Effector memory CD8-positive, alpha-beta T cell (primary cell): ENCODE measurements around the gene HNRNPD.
"Not testable (repeated sequence)": the region's sequence is repeated elsewhere in the genome, so short reads cannot be mapped to it uniquely, and the experiment has no call there.

Experiments
- ATAC-seq: fragments of 150-1000 bp; cut with Tn5 transposase; replicated peaks from 2 replicates; pipeline ENCODE4 v1.10.0; 2021; ENCODE audit warnings: mild to moderate bottlenecking, moderate library complexity
- DNase-seq, 3 experiments: peaks; one replicate each; pipeline ENCODE4 v3.0.0; 2021
- H3K27ac Mint-ChIP-seq, 2 donors: one replicate each; pipeline ENCODE4 v1.8.0; 2022; ENCODE audit warnings: mild to moderate bottlenecking in 2 of 2, mixed read lengths in 2 of 2, moderate library complexity in 2 of 2
- H3K27me3 Mint-ChIP-seq, 2 donors: one replicate each; pipeline ENCODE4 v1.8.0; 2022; ENCODE audit warnings: mixed read lengths in 2 of 2
- H3K36me3 Mint-ChIP-seq: one replicate; pipeline ENCODE4 v1.8.0; 2022; ENCODE audit warnings: mild to moderate bottlenecking, moderate library complexity, mixed read lengths; ENCODE audit not compliant: insufficient read depth
- H3K4me1 Mint-ChIP-seq, 2 donors: one replicate each; pipeline ENCODE4 v1.8.0; 2022; ENCODE audit warnings: low read depth in 2 of 2, mixed read lengths in 2 of 2
- H3K4me3 Mint-ChIP-seq, 2 donors: one replicate each; pipeline ENCODE4 v1.8.0; 2022; ENCODE audit warnings: mild to moderate bottlenecking in 2 of 2, mixed read lengths in 2 of 2, moderate library complexity in 2 of 2
- H3K9me3 Mint-ChIP-seq, 2 donors: one replicate each; pipeline ENCODE4 v1.8.0; 2022; ENCODE audit warnings: mixed read lengths in 2 of 2

Gene HNRNPD

GRCh38 chr4:82363896-82364487 is 9.8 kb downstream of the HNRNPD start:
- no peak for ATAC-seq
- peaks cover 59% of the 10 kb centered on the region for H3K36me3 Mint-ChIP-seq

GRCh38 chr4:82362565-82362964 is 11.2 kb downstream of the HNRNPD start:
- peak overlapping the region; percentile 50 to 54 for H3K4me3 Mint-ChIP-seq

More at GRCh38 chr4:82363896-82364487, 9.8 kb downstream of the HNRNPD start:
- Mint-ChIP-seq H3K4me3 (peak overlapping the region; percentile 45 to 54), H3K9me3 (no peaks in the 10 kb centered on the region), H3K27ac (peak overlapping the region in 1 of 2 donors; percentile 80), H3K4me1 (peaks cover 45 to 79% of the 10 kb centered on the region in 2 donors), H3K27me3 (no peaks in the 10 kb centered on the region)
- DNase-seq: no peak

GRCh38 chr4:82360298-82361177 is 13.3 kb downstream of the HNRNPD start:
- DNase-seq: peak in 1 of 3 experiments; percentile 24
- Mint-ChIP-seq H3K36me3 (peaks cover 63% of the 10 kb centered on the region), H3K27me3 (no peaks in the 10 kb centered on the region), H3K27ac (peak overlapping the region in 1 of 2 donors; percentile 29), H3K4me3 (peak overlapping the region; percentile 23 to 38), H3K4me1 (peaks cover 51 to 80% of the 10 kb centered on the region in 2 donors), H3K9me3 (no peaks in the 10 kb centered on the region)
- ATAC-seq: peak; percentile 77

More at GRCh38 chr4:82362565-82362964, 11.2 kb downstream of the HNRNPD start:
- H3K9me3 Mint-ChIP-seq: no peaks in the 10 kb centered on the region
- H3K27ac Mint-ChIP-seq: peak overlapping the region; percentile 5 to 80
- peaks cover 48 to 76% of the 10 kb centered on the region in 2 donors for H3K4me1 Mint-ChIP-seq
- no peak for DNase-seq
- H3K36me3 Mint-ChIP-seq: peaks cover 62% of the 10 kb centered on the region
- ATAC-seq: no peak
- H3K27me3 Mint-ChIP-seq: no peaks in the 10 kb centered on the region

GRCh38 chr4:82358847-82359246 is 14.9 kb downstream of the HNRNPD start:
- no peaks in the 10 kb centered on the region for H3K9me3 Mint-ChIP-seq
- H3K27me3 Mint-ChIP-seq: no peaks in the 10 kb centered on the region
- ATAC-seq (no peak), DNase-seq (no peak)
- peaks cover 44 to 74% of the 10 kb centered on the region in 2 donors for H3K4me1 Mint-ChIP-seq
- H3K4me3 Mint-ChIP-seq: peak overlapping the region in 1 of 2 donors; percentile 20
- H3K36me3 Mint-ChIP-seq: peaks cover 71% of the 10 kb centered on the region
- peak overlapping the region; percentile 29 to 71 for H3K27ac Mint-ChIP-seq

- H3K4me1 Mint-ChIP-seq: peaks cover 46 to 75% of the 10 kb centered on the region in 2 donors
- ATAC-seq: no peak
Observed at GRCh38 chr4:82357640-82358039, 16.2 kb downstream of the HNRNPD start.

GRCh38 chr4:82354788-82355187 is 19.0 kb downstream of the HNRNPD start:
- ATAC-seq (no peak), DNase-seq (no peak)
- H3K4me3 Mint-ChIP-seq: no peak overlapping the region
- H3K4me1 Mint-ChIP-seq: peaks cover 33 to 67% of the 10 kb centered on the region in 2 donors
- H3K27me3 Mint-ChIP-seq: no peaks in the 10 kb centered on the region
- H3K36me3 Mint-ChIP-seq: peaks cover 97% of the 10 kb centered on the region
- H3K27ac Mint-ChIP-seq: peak overlapping the region in 1 of 2 donors; percentile 41
- no peaks in the 10 kb centered on the region for H3K9me3 Mint-ChIP-seq

More at GRCh38 chr4:82357640-82358039, 16.2 kb downstream of the HNRNPD start:
- H3K4me3 Mint-ChIP-seq: peak overlapping the region; percentile 25 to 31
- no peak for DNase-seq
- H3K9me3 Mint-ChIP-seq: no peaks in the 10 kb centered on the region
- no peaks in the 10 kb centered on the region for H3K27me3 Mint-ChIP-seq
- H3K27ac Mint-ChIP-seq: peak overlapping the region; percentile 17 to 42
- H3K36me3 Mint-ChIP-seq: peaks cover 74% of the 10 kb centered on the region

GRCh38 chr4:82352825-82353366 is 20.9 kb downstream of the HNRNPD start:
- no peaks in the 10 kb centered on the region for H3K27me3 Mint-ChIP-seq
- peaks cover 24 to 49% of the 10 kb centered on the region in 2 donors for H3K4me1 Mint-ChIP-seq
- DNase-seq (no peak), ATAC-seq (no peak)
- H3K27ac Mint-ChIP-seq: peak overlapping the region; percentile 69 to 93
- no peaks in the 10 kb centered on the region for H3K9me3 Mint-ChIP-seq
- H3K36me3 Mint-ChIP-seq: peaks cover 90% of the 10 kb centered on the region
- peak overlapping the region in 1 of 2 donors; percentile 41 for H3K4me3 Mint-ChIP-seq

GRCh38 chr4:82352118-82352824 is 21.5 kb downstream of the HNRNPD start:
- peak overlapping the region; percentile 69 to 93 for H3K27ac Mint-ChIP-seq
- H3K36me3 Mint-ChIP-seq: peaks cover 88% of the 10 kb centered on the region
- no peaks in the 10 kb centered on the region for H3K9me3 Mint-ChIP-seq
- H3K4me1 Mint-ChIP-seq: peaks cover 21 to 45% of the 10 kb centered on the region in 2 donors
- H3K4me3 Mint-ChIP-seq: no peak overlapping the region
- ATAC-seq (no peak), DNase-seq (no peak)
- H3K27me3 Mint-ChIP-seq: no peaks in the 10 kb centered on the region

GRCh38 chr4:82346126-82346525 is 27.7 kb downstream of the HNRNPD start:
- Mint-ChIP-seq H3K27ac (peak overlapping the region in 1 of 2 donors; percentile 44), H3K9me3 (no peaks in the 10 kb centered on the region)

GRCh38 chr4:82335043-82335442 is 38.7 kb downstream of the HNRNPD start:
- no peak for DNase-seq
- H3K4me1 Mint-ChIP-seq: no peaks in the 10 kb centered on the region
- H3K9me3 Mint-ChIP-seq: no peaks in the 10 kb centered on the region
- no peaks in the 10 kb centered on the region for H3K27me3 Mint-ChIP-seq
- ATAC-seq: no peak
- H3K36me3 Mint-ChIP-seq: no peaks in the 10 kb centered on the region
- no peak overlapping the region for H3K4me3 Mint-ChIP-seq
- H3K27ac Mint-ChIP-seq: no peak overlapping the region

More at GRCh38 chr4:82346126-82346525, 27.7 kb downstream of the HNRNPD start:
- peaks cover 4 to 8% of the 10 kb centered on the region in 2 donors for H3K4me1 Mint-ChIP-seq
- no peak overlapping the region for H3K4me3 Mint-ChIP-seq
- DNase-seq (no peak), ATAC-seq (no peak)
- H3K27me3 Mint-ChIP-seq: no peaks in the 10 kb centered on the region
- peaks cover 41% of the 10 kb centered on the region for H3K36me3 Mint-ChIP-seq

GRCh38 chr4:82333641-82334040 is 40.1 kb downstream of the HNRNPD start:
- DNase-seq, H3K9me3 Mint-ChIP-seq, H3K4me3 Mint-ChIP-seq, ATAC-seq, H3K27me3 Mint-ChIP-seq, H3K4me1 Mint-ChIP-seq, H3K27ac Mint-ChIP-seq, H3K36me3 Mint-ChIP-seq: not testable (repeated sequence)

- Mint-ChIP-seq H3K4me3 (no peak overlapping the region), H3K27me3 (peaks cover 13 to 17% of the 10 kb centered on the region in 2 donors), H3K27ac (no peak overlapping the region), H3K36me3 (no peaks in the 10 kb centered on the region), H3K9me3 (no peaks in the 10 kb centered on the region), H3K4me1 (no peaks in the 10 kb centered on the region)
- ATAC-seq (no peak), DNase-seq (no peak)
Observed at GRCh38 chr4:82331814-82332213, 42.0 kb downstream of the HNRNPD start.

GRCh38 chr4:82320351-82320750 is 53.4 kb downstream of the HNRNPD start:
- no peak overlapping the region for H3K4me3 Mint-ChIP-seq
- no peaks in the 10 kb centered on the region for H3K4me1 Mint-ChIP-seq
- peaks cover 0 to 2% of the 10 kb centered on the region in 2 donors for H3K9me3 Mint-ChIP-seq
- ATAC-seq (no peak), DNase-seq (no peak)
- peaks cover 11 to 16% of the 10 kb centered on the region in 2 donors for H3K27me3 Mint-ChIP-seq
- no peak overlapping the region for H3K27ac Mint-ChIP-seq
- H3K36me3 Mint-ChIP-seq: no peaks in the 10 kb centered on the region
